H1 (cell line): ENCODE measurements around the gene TNNT1. TPM values are rescaled to one million over a fixed set of nuclear protein-coding genes. Genes with fewer than 3 reads are reported as not detected.

Experiments
- CTCF ChIA-PET: fragments of 300-600 bp; sonication (Branson Sonifier 250); formaldehyde crosslinking; loops from one replicate; lab custom pipeline; 2021; ENCODE audit not compliant: partially characterized antibody; lab: Charles Lee
- POLR2A ChIA-PET: fragments of 300-600 bp; sonication (Branson Sonifier 250); formaldehyde crosslinking; loops from one replicate; lab custom pipeline; 2021; ENCODE audit warnings: inconsistent platforms; ENCODE audit not compliant: partially characterized antibody; lab: Charles Lee
- DNase-seq, 2 experiments: peaks; one replicate each; pipeline versions ENCODE4 v3.0.0 to v3.0.0-alpha.2; 2010 to 2022; ENCODE audit warnings: low spot score in 2 of 2, low read depth in 1 of 2, mixed read lengths in 1 of 2
- FAIRE-seq: peaks from 2 replicates; lab custom pipeline; 2011; peaks lifted over from hg19 to GRCh38; lab: Jason Lieb, UNC
- H2AFZ ChIP-seq: 2 replicates; pipeline ENCODE4 v1.8.1; 2012; ENCODE audit warnings: low read length, inconsistent platforms
- H2AK5ac ChIP-seq: 2 replicates; pipeline ENCODE4 v1.6.1; 2013; ENCODE audit warnings: low read depth, low read length
- H2BK120ac ChIP-seq: replicated peaks from 2 replicates; pipeline ENCODE3; 2013; ENCODE audit warnings: low read depth, low read length, inconsistent platforms
- H2BK12ac ChIP-seq: 2 replicates; pipeline ENCODE4 v1.6.1; 2013; ENCODE audit warnings: low read depth, low read length
- H2BK15ac ChIP-seq: 2 replicates; pipeline ENCODE4 v1.6.1; 2013; ENCODE audit warnings: low read length
- H2BK20ac ChIP-seq: 2 replicates; pipeline ENCODE4 v1.6.1; 2013; ENCODE audit warnings: low read length
- H2BK5ac ChIP-seq: 2 replicates; pipeline ENCODE4 v1.6.1; 2013; ENCODE audit warnings: low read depth, low read length
- H3K14ac ChIP-seq: 2 replicates; pipeline ENCODE4 v1.6.1; 2013; ENCODE audit warnings: inconsistent platforms; ENCODE audit not compliant: insufficient read length
- H3K18ac ChIP-seq: 2 replicates; pipeline ENCODE4 v1.6.1; 2013; ENCODE audit warnings: low read length; ENCODE audit errors: extremely low read depth
- H3K23ac ChIP-seq: 2 replicates; pipeline ENCODE4 v1.6.1; 2013; ENCODE audit warnings: inconsistent platforms; ENCODE audit not compliant: insufficient read length
- H3K23me2 ChIP-seq: 2 replicates; pipeline ENCODE4 v1.6.1; 2013; ENCODE audit warnings: low read depth, low read length
- H3K27ac ChIP-seq: 2 replicates; pipeline ENCODE4 v1.6.1; 2011; ENCODE audit warnings: low read depth, low read length, inconsistent platforms
- H3K27me3 ChIP-seq, 4 experiments: replicated peaks in 1 of 4; 1 replicate in 1 of 4; 2 replicates in 3 of 4; pipeline versions ENCODE4 v1.6.1 to v1.8.1; 2011 to 2013; ENCODE audit warnings: low read length in 3 of 4, mild to moderate bottlenecking in 3 of 4, inconsistent platforms in 2 of 4, mixed read lengths in 2 of 4, moderate library complexity in 1 of 4; ENCODE audit not compliant: control insufficient read depth in 3 of 4, insufficient read depth in 3 of 4; ENCODE audit errors: extremely low read depth in 1 of 4
- H3K36me3 ChIP-seq, 4 experiments: 2 replicates each; pipeline versions ENCODE4 v1.6.1 to v1.8.1; 2011 to 2013; ENCODE audit warnings: mild to moderate bottlenecking in 4 of 4, low read length in 3 of 4, moderate library complexity in 2 of 4, control low read depth in 1 of 4, inconsistent platforms in 1 of 4; ENCODE audit not compliant: insufficient read depth in 4 of 4, control insufficient read depth in 2 of 4
- H3K4ac ChIP-seq: replicated peaks from 2 replicates; pipeline ENCODE3; 2013; ENCODE audit warnings: low read length, low read depth, mixed read lengths, inconsistent platforms; ENCODE audit not compliant: insufficient read length
- H3K4me1 ChIP-seq, 4 experiments: replicated peaks in 1 of 4; 1 replicate in 1 of 4; 2 replicates in 3 of 4; pipeline versions ENCODE4 v1.6.1 to v1.8.1; 2011 to 2013; ENCODE audit warnings: low read length in 3 of 4, inconsistent platforms in 2 of 4, mixed read lengths in 1 of 4; ENCODE audit not compliant: insufficient read depth in 4 of 4, control insufficient read depth in 3 of 4
- H3K4me2 ChIP-seq, 2 experiments: 2 replicates each; pipeline versions ENCODE4 v1.6.1 to v1.8.1; 2011 to 2013; ENCODE audit warnings: low read depth in 2 of 2, low read length in 2 of 2, control low read depth in 1 of 2, inconsistent platforms in 1 of 2, mild to moderate bottlenecking in 1 of 2; ENCODE audit not compliant: insufficient read depth in 1 of 2
- H3K4me3 ChIP-seq, 4 experiments: fragments of 200-600, 300-600 bp in 1 of 4; sonication (generic), shearing (Covaris generic), sonication (Bioruptor Twin) in 1 of 4; 2 replicates each; pipeline versions ENCODE4 v1.5.1 to v1.8.1; 2011 to 2016; ENCODE audit warnings: low read length in 4 of 4, low read depth in 3 of 4, control low read depth in 2 of 4, inconsistent platforms in 2 of 4, mild to moderate bottlenecking in 2 of 4, mixed read lengths in 1 of 4, moderate library complexity in 1 of 4; ENCODE audit not compliant: insufficient read depth in 2 of 4; ENCODE audit errors: extremely low read depth in 1 of 4
- H3K56ac ChIP-seq: replicated peaks from 2 replicates; pipeline ENCODE3; 2013; ENCODE audit warnings: low read depth, mild to moderate bottlenecking, mixed read lengths, low read length, inconsistent platforms; ENCODE audit not compliant: insufficient read length
- H3K79me1 ChIP-seq: 2 replicates; pipeline ENCODE4 v1.6.1; 2013; ENCODE audit warnings: low read depth, low read length, control low read depth
- H3K79me2 ChIP-seq, 2 experiments: 2 replicates each; pipeline versions ENCODE4 v1.6.1 to v1.8.1; 2012 to 2013; ENCODE audit warnings: low read length in 2 of 2, mild to moderate bottlenecking in 2 of 2, inconsistent platforms in 1 of 2; ENCODE audit not compliant: insufficient read depth in 2 of 2, control insufficient read depth in 1 of 2
- H3K9ac ChIP-seq, 4 experiments: replicated peaks in 1 of 4; 1 replicate in 1 of 4; 2 replicates in 3 of 4; pipeline versions ENCODE4 v1.6.1 to v1.8.1; 2011 to 2013; ENCODE audit warnings: low read depth in 3 of 4, low read length in 3 of 4, control low read depth in 2 of 4, mild to moderate bottlenecking in 2 of 4, moderate library complexity in 2 of 4, inconsistent platforms in 1 of 4; ENCODE audit errors: extremely low read depth in 1 of 4
- H3K9me3 ChIP-seq, 2 experiments: 2 replicates each; pipeline versions ENCODE4 v1.6.1 to v1.8.1; 2012 to 2013; ENCODE audit warnings: mild to moderate bottlenecking in 2 of 2, moderate library complexity in 2 of 2, control low read depth in 1 of 2, inconsistent platforms in 1 of 2, low read depth in 1 of 2, low read length in 1 of 2, mixed read lengths in 1 of 2; ENCODE audit not compliant: insufficient read depth in 2 of 2
- H4K20me1 ChIP-seq, 2 experiments: replicated peaks in 1 of 2; 2 replicates each; pipeline versions ENCODE3 to v1.8.1; 2011 to 2013; ENCODE audit warnings: inconsistent platforms in 2 of 2, low read length in 2 of 2, mild to moderate bottlenecking in 1 of 2; ENCODE audit not compliant: insufficient read depth in 2 of 2, control insufficient read depth in 1 of 2
- H4K5ac ChIP-seq: 2 replicates; pipeline ENCODE4 v1.6.1; 2013; ENCODE audit warnings: low read length, low read depth, mixed read lengths, inconsistent platforms; ENCODE audit not compliant: insufficient read length
- H4K8ac ChIP-seq: 2 replicates; pipeline ENCODE4 v1.8.0; 2013; ENCODE audit warnings: mild to moderate bottlenecking, moderate library complexity, low read length, inconsistent platforms; ENCODE audit not compliant: insufficient read depth; ENCODE audit errors: extremely low read depth
- H4K91ac ChIP-seq: replicated peaks from 2 replicates; pipeline ENCODE3; 2013; ENCODE audit warnings: low read length, mixed read lengths, inconsistent platforms; ENCODE audit not compliant: insufficient read length
- CTCF ChIP-seq, 3 experiments: IDR thresholded peaks; 1 replicate in 2 of 3; 2 replicates in 1 of 3; pipeline versions ENCODE4 v1.5.1 to v1.6.1; 2011; ENCODE audit warnings: low read length in 3 of 3, mild to moderate bottlenecking in 3 of 3, inconsistent platforms in 2 of 3, low read depth in 1 of 3, moderate library complexity in 1 of 3; ENCODE audit not compliant: insufficient read depth in 1 of 3; ENCODE audit errors: control extremely low read depth in 1 of 3
- E2F6 ChIP-seq: IDR thresholded peaks from 2 replicates; pipeline ENCODE4 v1.6.1; 2012; ENCODE audit warnings: inconsistent platforms
- GABPA ChIP-seq: IDR thresholded peaks from 2 replicates; pipeline ENCODE4 v1.6.1; 2011; ENCODE audit warnings: mild to moderate bottlenecking, low read length, moderate library complexity, borderline replicate concordance; ENCODE audit not compliant: insufficient read depth
- MAX ChIP-seq: IDR thresholded peaks from 2 replicates; pipeline ENCODE4 v1.6.1; 2012; ENCODE audit warnings: inconsistent platforms
- RAD21 ChIP-seq, 2 experiments: IDR thresholded peaks in 1 of 2; conservative IDR thresholded peaks in 1 of 2; 2 replicates each; pipeline ENCODE4 v1.6.1; 2011; ENCODE audit warnings: low read depth in 2 of 2, low read length in 2 of 2, improper control_type of control experiment in 1 of 2, inconsistent platforms in 1 of 2, mild to moderate bottlenecking in 1 of 2, moderate library complexity in 1 of 2
- SRF ChIP-seq: IDR thresholded peaks from 2 replicates; pipeline ENCODE4 v1.6.1; 2011; ENCODE audit warnings: mild to moderate bottlenecking, low read depth, low read length, moderate library complexity
- WGBS, 2 experiments: shearing (Covaris generic) in 1 of 2; methylation state at CpG; one replicate each; pipeline versions ENCODE4 v1.1.6 to v1.1.7; 2013 to 2015; ENCODE audit warnings: low lambda C conversion rate in 2 of 2, mixed read lengths in 2 of 2, inconsistent platforms in 1 of 2, low coverage in 1 of 2, missing lambda C conversion rate in 1 of 2; ENCODE audit not compliant: insufficient replicate concordance in 2 of 2, insufficient coverage in 1 of 2, insufficient read length in 1 of 2; ENCODE audit errors: extremely low coverage in 1 of 2, missing lambda C conversion rate in 1 of 2; 5-methylcytosine and 5-hydroxymethylcytosine counted together
- polyA plus RNA-seq, 7 experiments: library from polyadenylated mRNA; depleted of rRNA in 3 of 7; stranded (reverse) in 5 of 7; unstranded in 2 of 7; fragments of >200 nt in 5 of 7; fragments of 200-250 nt in 2 of 7; gene quantifications; 1 replicate in 5 of 7; 2 replicates in 1 of 7; 4 replicates in 1 of 7; pipeline versions ENCODE4 v1.2.1 to v1.2.3, GENCODE V29; 2011 to 2013; ENCODE audit warnings: missing spikeins in 2 of 7, mixed read lengths in 2 of 7
- total RNA-seq: library from RNA; stranded (reverse); fragmentation: NEBNext Ultra II Directional; extraction: Animal tissue kit (Norgen Biotek cat#: 25700); gene quantifications from 2 replicates; pipeline ENCODE4 v1.2.1, GENCODE V29; 2021

The TNNT1 gene
- total and polyA plus RNA-seq, 2 of the 8 experiments (the other 6 are each of a cell fraction or from before 2014, with no cell fraction given), result 69.6 to 107 TPM

GRCh38 chr19:55096061-55096701, 52.8 kb downstream of the TNNT1 start:
- no peak overlapping the region for H2BK15ac ChIP-seq
- no peak overlapping the region; the same call in 1 of the 2 replicates for H3K27ac ChIP-seq
- peaks cover 6% of the 10 kb centered on the region; the same call in 1 of the 2 replicates for H3K23me2 ChIP-seq
- peaks cover 0 to 2% (median under 1%) of the 10 kb centered on the region in 4 experiments; a peak in 2 of 8 replicates for H3K36me3 ChIP-seq
- no peak overlapping the region for H2BK12ac ChIP-seq
- no peak overlapping the region for H3K56ac ChIP-seq
- H3K18ac ChIP-seq, result no peak overlapping the region; the same call in 1 of the 2 replicates
- no peak overlapping the region for H2AK5ac ChIP-seq
- H4K8ac ChIP-seq, result no peak overlapping the region; the same call in 1 of the 2 replicates
- ChIA-PET CTCF (interaction anchor here (0.6 to 1.6 kb wide), 15 partner anchors 9 to 381 kb away, joined by 3 to 6 read pairs (median 3); no protein-coding TSS in a partner anchor), POLR2A (interaction anchor here (0.8 to 3.1 kb wide), 6 partner anchors 10 to 633 kb away, joined by 3 to 19 read pairs (median 3); partner anchors contain the start of genes LENG9 and PPP1R12C)
- H3K4me1 ChIP-seq, result peaks cover 3 to 31% (median 23%) of the 10 kb centered on the region in 4 experiments
- no peak overlapping the region for H2BK20ac ChIP-seq
- H3K79me1 ChIP-seq, result 0 out of 2 replicates have a peak, but pooled peaks cover under 1% of the 10 kb centered on the region
- WGBS, 2 experiments, result 81% methylated on average over 14 of the region's 23 CpGs; no CpG with 5 or more reads in 1 of the 2 experiments
- H3K27me3 ChIP-seq, result 0 out of 7 replicates have a peak, but pooled peaks cover 0 to 3% (median 0%) of the 10 kb centered on the region in 4 experiments
- no peak for TF ChIP-seq SRF
- TF ChIP-seq RAD21 (IDR thresholded peaks at IDR 0.05 in 1 of 2, conservative IDR thresholded peaks at IDR 0.05 in 1 of 2; ENCODE audit: low read depth in 2 of 2, low read length in 2 of 2), result peak; percentile 11 to 25; a peak in 1 of 4 replicates
- peak; percentile 52; the same call in 1 of the 2 replicates for TF ChIP-seq E2F6
- peak; percentile 4 to 38 (median 18); a peak in 3 of 4 replicates for TF ChIP-seq CTCF (IDR thresholded peaks at IDR 0.05; ENCODE audit: control extremely low read depth in 1 of 3, insufficient read depth in 1 of 3, low read depth in 1 of 3, low read length in 3 of 3)
- TF ChIP-seq GABPA, result no peak
- TF ChIP-seq MAX, result peak; percentile 60
- TF ChIP-seq, all 59 proteins: peak for 4
- Histone ChIP-seq H3K4me3 (no peak overlapping the region), H3K9ac (no peak overlapping the region), H2BK120ac (no peak overlapping the region), H2BK5ac (no peak overlapping the region), H2AFZ (no peak overlapping the region), H4K91ac (no peak overlapping the region), H3K4me2 (0 out of 4 replicates have a peak overlapping the region, but pooled peaks of 1 of the 2 experiments have one; percentile 21), H3K4ac (no peak overlapping the region), H3K79me2 (no peaks in the 10 kb centered on the region), H3K9me3 (no peaks in the 10 kb centered on the region), H4K5ac (no peak overlapping the region), H3K14ac (no peak overlapping the region), H4K20me1 (peaks cover 15 to 19% of the 10 kb centered on the region in 2 experiments), H3K23ac (no peak overlapping the region)
- no peak for FAIRE-seq
- DNase-seq, result peak in 1 of 2 experiments; percentile 65
